ENCODE data around the gene ZNF454.

The ZNF454 gene

DNA sequence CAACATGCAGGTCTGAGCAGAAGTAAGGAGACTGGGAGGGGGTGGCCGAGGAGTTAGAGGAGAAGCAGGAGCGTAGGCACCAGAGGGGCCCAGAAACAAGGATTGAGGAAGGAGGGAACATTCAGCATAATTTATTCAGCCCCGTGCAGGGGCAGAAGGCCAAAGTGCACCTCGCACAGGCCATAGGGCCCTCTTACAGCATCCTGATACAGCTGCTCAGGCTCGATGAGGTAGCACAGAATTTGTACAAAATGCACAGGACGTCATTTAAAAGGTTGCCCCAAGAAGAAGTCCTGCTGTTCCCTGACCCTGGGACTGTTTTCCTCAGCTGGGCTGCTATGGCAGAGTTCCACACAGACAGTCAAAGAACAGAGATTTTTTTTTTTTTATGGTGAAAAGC, 56.2 kb downstream of the ZNF454 start:
- Histone ChIP-seq H3K9me3 (ENCODE audit: low read depth, low read length) (no peaks in the 10 kb centered on the region), H3K4me3 (no peak overlapping the region), H3K9ac (ENCODE audit: insufficient read length) (no peak overlapping the region), H3K36me3 (ENCODE audit: insufficient read depth, low read length) (no peaks in the 10 kb centered on the region), H3K27ac (no peak overlapping the region)
- no peak for TF ChIP-seq POLR2AphosphoS5 (IDR thresholded peaks at IDR 0.05; ENCODE audit: borderline replicate concordance, low read depth, low read length)
- no peak for TF ChIP-seq EZH2 (IDR thresholded peaks at IDR 0.05)
- TF ChIP-seq FOXP2 (optimal IDR thresholded peaks at IDR 0.05; ENCODE audit: control extremely low read depth, extremely low read length, insufficient read depth) = no peak
- no peak for DNase-seq (ENCODE audit: low read depth, low spot score)

DNA sequence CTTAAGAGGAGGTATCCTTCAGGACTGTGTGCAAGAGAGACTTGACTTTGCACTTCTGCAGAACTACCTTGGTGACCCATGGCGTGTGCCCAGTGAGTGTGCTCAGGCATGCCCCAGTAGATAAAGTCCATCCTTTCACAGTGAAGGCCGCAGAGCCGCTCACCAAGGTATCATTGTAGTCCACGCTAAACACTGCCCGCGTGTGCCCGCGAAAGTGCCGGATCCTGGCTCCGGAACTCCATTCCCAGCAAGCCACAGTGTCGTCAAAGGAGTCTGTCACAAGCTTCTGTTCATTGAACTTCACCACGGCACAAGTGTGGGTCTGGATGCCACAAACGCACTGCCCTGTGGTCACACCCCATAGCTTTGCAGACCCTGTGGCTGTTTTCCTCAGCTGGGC, 57.4 kb downstream of the ZNF454 start:
- H3K9ac ChIP-seq (ENCODE audit: insufficient read length) = no peak overlapping the region
- H3K27ac ChIP-seq = no peak overlapping the region
- H3K4me3 ChIP-seq = no peak overlapping the region
- H3K36me3 ChIP-seq (ENCODE audit: insufficient read depth, low read length) = no peaks in the 10 kb centered on the region
- no peak for DNase-seq (ENCODE audit: low read depth, low spot score)
- no peak for TF ChIP-seq FOXP2 (optimal IDR thresholded peaks at IDR 0.05; ENCODE audit: control extremely low read depth, extremely low read length, insufficient read depth)
- no peak for TF ChIP-seq EZH2 (IDR thresholded peaks at IDR 0.05)
- TF ChIP-seq POLR2AphosphoS5 (IDR thresholded peaks at IDR 0.05; ENCODE audit: borderline replicate concordance, low read depth, low read length) = no peak
- no peaks in the 10 kb centered on the region; the same call in 1 of the 2 replicates for H3K9me3 ChIP-seq (ENCODE audit: low read depth, low read length)

DNA sequence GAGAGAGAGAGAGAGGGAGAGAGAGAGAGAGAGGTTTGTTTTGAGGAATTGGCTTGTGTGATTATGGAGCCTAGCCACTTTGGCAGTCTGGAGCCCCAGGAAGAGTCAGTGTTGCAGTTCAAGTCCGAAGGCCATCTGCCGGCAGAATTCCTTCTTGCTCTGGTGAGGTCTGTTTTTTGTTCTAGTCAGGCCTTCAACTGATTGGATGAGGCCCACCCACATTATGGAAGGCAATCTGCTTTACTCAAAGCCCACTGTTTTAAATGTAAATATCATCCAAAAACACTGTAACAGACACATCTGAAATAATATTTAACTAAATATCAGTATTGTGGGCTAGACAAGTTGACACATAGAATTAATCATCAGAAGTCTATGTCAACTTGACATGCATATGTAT, 65.6 kb downstream of the ZNF454 start:
- no peak overlapping the region for H3K27ac ChIP-seq
- H3K9me3 ChIP-seq (ENCODE audit: low read depth, low read length) = no peaks in the 10 kb centered on the region; the same call in 1 of the 2 replicates
- H3K4me3 ChIP-seq = no peak overlapping the region
- no peak for DNase-seq (ENCODE audit: low read depth, low spot score)
- no peaks in the 10 kb centered on the region for H3K36me3 ChIP-seq (ENCODE audit: insufficient read depth, low read length)
- TF ChIP-seq POLR2AphosphoS5 (IDR thresholded peaks at IDR 0.05; ENCODE audit: borderline replicate concordance, low read depth, low read length) (no peak), EZH2 (IDR thresholded peaks at IDR 0.05) (no peak), FOXP2 (optimal IDR thresholded peaks at IDR 0.05; ENCODE audit: control extremely low read depth, extremely low read length, insufficient read depth) (no peak)
- no peak overlapping the region for H3K9ac ChIP-seq (ENCODE audit: insufficient read length)

DNA sequence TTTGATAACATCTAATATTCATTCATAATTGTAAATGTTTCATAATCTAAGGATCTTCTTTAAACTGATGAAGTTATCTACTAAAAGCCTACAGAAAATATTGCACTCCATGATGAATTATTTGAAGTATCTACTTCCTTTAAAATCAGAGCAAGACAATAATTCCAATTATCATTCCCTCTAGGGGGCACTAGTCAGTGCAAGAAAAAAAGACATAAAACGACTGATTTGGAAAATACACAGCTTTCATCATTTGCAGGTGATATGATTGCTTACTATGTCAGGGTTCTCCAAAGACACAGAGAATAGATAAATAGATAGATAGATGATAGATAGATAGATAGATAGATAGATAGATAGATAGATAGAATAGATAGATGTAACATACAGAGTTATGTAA, 67.7 kb downstream of the ZNF454 start:
- no peaks in the 10 kb centered on the region for H3K36me3 ChIP-seq (ENCODE audit: insufficient read depth, low read length)
- TF ChIP-seq EZH2 (IDR thresholded peaks at IDR 0.05) (no peak), FOXP2 (optimal IDR thresholded peaks at IDR 0.05; ENCODE audit: control extremely low read depth, extremely low read length, insufficient read depth) (no peak), POLR2AphosphoS5 (IDR thresholded peaks at IDR 0.05; ENCODE audit: borderline replicate concordance, low read depth, low read length) (no peak)
- DNase-seq (ENCODE audit: low read depth, low spot score) = no peak
- H3K27ac ChIP-seq = no peak overlapping the region
- no peak overlapping the region for H3K4me3 ChIP-seq
- H3K9me3 ChIP-seq (ENCODE audit: low read depth, low read length) = no peaks in the 10 kb centered on the region
- no peak overlapping the region for H3K9ac ChIP-seq (ENCODE audit: insufficient read length)
